Mesenchymal stem cell (in vitro differentiated cells and primary cell): ENCODE results near the gene AUTS2.
A peak's percentile ranks its signal among the peaks of the same experiment; 100 is the strongest.

Source experiments
- DNase-seq: peaks from one replicate; pipeline ENCODE4 v3.0.0-alpha.2; 2013
- H2AFZ ChIP-seq: one replicate; pipeline ENCODE4 v1.6.1; 2013; ENCODE audit warnings: low read depth, mild to moderate bottlenecking, control low read depth, inconsistent platforms, low read length, moderate library complexity
- H2AK5ac ChIP-seq: 2 replicates; pipeline ENCODE4 v1.6.1; 2013; ENCODE audit warnings: low read length, moderate library complexity, mild to moderate bottlenecking, inconsistent platforms; ENCODE audit not compliant: severe bottlenecking
- H2BK120ac ChIP-seq: one replicate; pipeline ENCODE4 v1.6.1; 2013; ENCODE audit warnings: low read depth, mild to moderate bottlenecking, inconsistent platforms, low read length, moderate library complexity
- H2BK12ac ChIP-seq, 2 experiments: one replicate each; pipeline ENCODE4 v1.6.1; 2013; ENCODE audit warnings: inconsistent platforms in 2 of 2, low read length in 2 of 2, mild to moderate bottlenecking in 2 of 2, moderate library complexity in 2 of 2, control low read depth in 1 of 2
- H2BK15ac ChIP-seq: one replicate; pipeline ENCODE4 v1.6.1; 2013; ENCODE audit warnings: mild to moderate bottlenecking, low read depth, inconsistent platforms; ENCODE audit not compliant: poor library complexity, severe bottlenecking
- H2BK5ac ChIP-seq: 2 replicates; pipeline ENCODE4 v1.6.1; 2013; ENCODE audit warnings: low read depth, mild to moderate bottlenecking, low read length, control low read depth, inconsistent platforms; ENCODE audit not compliant: poor library complexity, severe bottlenecking
- H3K14ac ChIP-seq, 2 experiments: one replicate each; pipeline ENCODE4 v1.6.1; 2013; ENCODE audit warnings: inconsistent platforms in 2 of 2, low read length in 2 of 2, control low read depth in 1 of 2, mild to moderate bottlenecking in 1 of 2, moderate library complexity in 1 of 2
- H3K18ac ChIP-seq, 2 experiments: one replicate each; pipeline ENCODE4 v1.6.1; 2013; ENCODE audit warnings: inconsistent platforms in 2 of 2, low read length in 2 of 2, control low read depth in 1 of 2, low read depth in 1 of 2, mild to moderate bottlenecking in 1 of 2
- H3K23ac ChIP-seq, 2 experiments: one replicate each; pipeline ENCODE4 v1.6.1; 2013; ENCODE audit warnings: inconsistent platforms in 2 of 2, low read length in 2 of 2, mild to moderate bottlenecking in 2 of 2, moderate library complexity in 2 of 2, control low read depth in 1 of 2
- H3K27ac ChIP-seq: 2 replicates; pipeline ENCODE4 v1.5.1; 2013; ENCODE audit warnings: mild to moderate bottlenecking, moderate library complexity, low read length, control low read depth, inconsistent platforms; ENCODE audit not compliant: poor library complexity, severe bottlenecking
- H3K27me3 ChIP-seq, 2 experiments: 2 replicates each; pipeline versions ENCODE4 v1.6.1 to v1.7.0; 2013; ENCODE audit warnings: low read length in 2 of 2, mild to moderate bottlenecking in 2 of 2, moderate library complexity in 2 of 2, control low read depth in 1 of 2, inconsistent platforms in 1 of 2; ENCODE audit not compliant: control insufficient read depth in 1 of 2, insufficient read depth in 1 of 2
- H3K36me3 ChIP-seq, 2 experiments: 2 replicates each; pipeline versions ENCODE4 v1.6.1 to v1.7.0; 2013; ENCODE audit warnings: low read length in 2 of 2, control low read depth in 1 of 2, inconsistent platforms in 1 of 2, low read depth in 1 of 2, mild to moderate bottlenecking in 1 of 2; ENCODE audit not compliant: insufficient read depth in 2 of 2, control insufficient read depth in 1 of 2
- H3K4ac ChIP-seq, 2 experiments: one replicate each; pipeline ENCODE4 v1.6.1; 2013; ENCODE audit warnings: inconsistent platforms in 2 of 2, low read length in 2 of 2, mild to moderate bottlenecking in 2 of 2, moderate library complexity in 2 of 2, control low read depth in 1 of 2, low read depth in 1 of 2
- H3K4me1 ChIP-seq: 2 replicates; pipeline ENCODE4 v1.6.1; 2013; ENCODE audit warnings: low read depth, low read length, control low read depth; ENCODE audit not compliant: control insufficient read depth, insufficient read depth
- H3K4me2 ChIP-seq: 2 replicates; pipeline ENCODE4 v1.6.1; 2013; ENCODE audit warnings: low read length, mild to moderate bottlenecking, inconsistent platforms; ENCODE audit not compliant: poor library complexity, severe bottlenecking
- H3K4me3 ChIP-seq, 2 experiments: 2 replicates each; pipeline versions ENCODE4 v1.5.1 to v1.7.0; 2013; ENCODE audit warnings: low read length in 2 of 2, mild to moderate bottlenecking in 2 of 2, control low read depth in 1 of 2, low read depth in 1 of 2; ENCODE audit not compliant: insufficient read depth in 1 of 2
- H3K79me1 ChIP-seq: replicated peaks from 2 replicates; pipeline ENCODE4 v1.6.1; 2013; ENCODE audit warnings: mild to moderate bottlenecking, control low read depth, low read length, inconsistent platforms; ENCODE audit not compliant: poor library complexity, severe bottlenecking
- H3K9ac ChIP-seq: 2 replicates; pipeline ENCODE4 v1.7.0; 2013; ENCODE audit warnings: mild to moderate bottlenecking, low read length, moderate library complexity
- H3K9me3 ChIP-seq: 2 replicates; pipeline ENCODE4 v1.7.0; 2013; ENCODE audit warnings: mild to moderate bottlenecking, low read length; ENCODE audit not compliant: control insufficient read depth
- H4K8ac ChIP-seq: one replicate; pipeline ENCODE4 v1.6.1; 2013; ENCODE audit warnings: inconsistent platforms, mild to moderate bottlenecking, low read length, moderate library complexity
- H4K91ac ChIP-seq: one replicate; pipeline ENCODE4 v1.6.1; 2013; ENCODE audit warnings: mild to moderate bottlenecking, low read length, inconsistent platforms
- WGBS: methylation state at CpG from one replicate; pipeline ENCODE4 v1.1.7; 2013; ENCODE audit warnings: mixed read lengths; 5-methylcytosine and 5-hydroxymethylcytosine counted together

AUTS2 gene

DNA sequence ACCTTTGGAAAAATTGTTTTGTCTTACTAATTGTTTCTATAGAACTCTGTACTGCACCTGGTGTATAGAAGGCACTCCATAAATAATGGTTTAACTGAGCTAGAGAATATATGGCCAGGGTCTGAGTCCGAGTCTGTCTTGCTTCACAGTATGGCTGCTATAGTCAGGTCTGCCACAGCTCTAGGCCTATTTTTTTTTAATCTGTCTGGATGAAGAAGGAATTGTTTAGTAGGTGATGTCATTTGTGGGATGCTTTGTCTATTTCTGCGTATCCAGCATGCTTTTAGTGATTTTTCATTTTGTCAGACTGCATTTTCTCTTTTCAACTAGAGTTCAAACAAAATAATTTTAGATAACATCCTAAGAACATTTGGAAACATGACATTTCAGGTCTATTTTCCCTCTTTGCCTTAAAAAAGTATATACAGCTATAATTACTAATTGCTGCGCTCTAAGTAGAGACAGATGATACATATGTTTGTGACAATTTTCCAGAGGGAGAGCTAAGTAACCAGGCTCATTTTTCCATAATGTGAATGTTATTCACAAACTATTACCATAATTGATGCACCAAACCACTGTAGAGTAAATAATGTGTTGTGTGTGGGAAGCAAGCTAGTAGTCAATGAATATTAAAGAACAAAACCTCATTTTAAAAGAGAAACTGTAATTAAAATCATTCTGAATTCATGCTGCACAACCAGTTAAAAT, 361.7 kb downstream of the AUTS2 start:
- Histone ChIP-seq H3K18ac (no peak overlapping the region), H3K27ac (no peak overlapping the region), H3K9me3 (no peaks in the 10 kb centered on the region), H2BK15ac (no peak overlapping the region), H2BK120ac (no peak overlapping the region), H2BK5ac (no peak overlapping the region), H3K4ac (no peak overlapping the region), H3K36me3 (no peaks in the 10 kb centered on the region), H3K27me3 (no peaks in the 10 kb centered on the region), H2AFZ (no peak overlapping the region), H3K79me1 (peaks cover 13% of the 10 kb centered on the region), H2BK12ac (no peak overlapping the region), H3K9ac (no peak overlapping the region), H4K8ac (no peak overlapping the region), H2AK5ac (no peak overlapping the region), H3K4me1 (no peaks in the 10 kb centered on the region), H3K4me2 (no peak overlapping the region), H3K23ac (no peak overlapping the region), H3K4me3 (no peak overlapping the region), H4K91ac (no peak overlapping the region), H3K14ac (no peak overlapping the region)
- no peak for DNase-seq
- WGBS: 97% methylated on average over 1 of the region's 3 CpGs

DNA sequence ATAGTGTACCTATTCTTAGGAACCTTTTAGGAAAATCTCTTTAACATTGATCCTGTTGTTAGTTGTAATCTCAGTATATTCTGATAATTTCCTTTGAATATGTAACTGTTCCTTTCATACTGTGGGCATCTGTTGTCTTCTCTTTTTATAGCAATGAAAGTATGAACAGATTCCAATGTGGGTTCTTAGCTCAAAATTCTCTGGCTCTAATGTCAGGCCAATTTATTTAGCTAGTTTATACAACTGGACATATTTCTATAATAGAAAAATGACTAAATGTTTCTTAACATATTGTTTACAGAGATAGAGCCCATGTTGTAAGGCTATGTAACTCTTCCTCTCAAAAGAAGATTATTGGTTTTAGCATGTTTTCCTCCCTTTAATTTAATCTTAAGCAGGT, 363.2 kb downstream of the AUTS2 start:
- no peak for DNase-seq
- H3K23ac ChIP-seq: no peak overlapping the region
- no peak overlapping the region for H2BK12ac ChIP-seq
- H3K9ac ChIP-seq: no peak overlapping the region
- H3K27ac ChIP-seq: no peak overlapping the region
- no peaks in the 10 kb centered on the region for H3K36me3 ChIP-seq
- no peaks in the 10 kb centered on the region for H3K9me3 ChIP-seq
- no peaks in the 10 kb centered on the region for H3K4me1 ChIP-seq
- no peak overlapping the region for H3K14ac ChIP-seq
- no peak overlapping the region for H2AK5ac ChIP-seq
- H2BK5ac ChIP-seq: no peak overlapping the region
- no peak overlapping the region for H2BK15ac ChIP-seq
- H3K18ac ChIP-seq: no peak overlapping the region
- H2AFZ ChIP-seq: no peak overlapping the region
- no peaks in the 10 kb centered on the region for H3K27me3 ChIP-seq
- no peak overlapping the region for H3K4me3 ChIP-seq
- H3K4me2 ChIP-seq: no peak overlapping the region
- H2BK120ac ChIP-seq: no peak overlapping the region
- peaks cover 9% of the 10 kb centered on the region for H3K79me1 ChIP-seq
- no peak overlapping the region for H3K4ac ChIP-seq
- H4K8ac ChIP-seq: no peak overlapping the region
- no peak overlapping the region for H4K91ac ChIP-seq

DNA sequence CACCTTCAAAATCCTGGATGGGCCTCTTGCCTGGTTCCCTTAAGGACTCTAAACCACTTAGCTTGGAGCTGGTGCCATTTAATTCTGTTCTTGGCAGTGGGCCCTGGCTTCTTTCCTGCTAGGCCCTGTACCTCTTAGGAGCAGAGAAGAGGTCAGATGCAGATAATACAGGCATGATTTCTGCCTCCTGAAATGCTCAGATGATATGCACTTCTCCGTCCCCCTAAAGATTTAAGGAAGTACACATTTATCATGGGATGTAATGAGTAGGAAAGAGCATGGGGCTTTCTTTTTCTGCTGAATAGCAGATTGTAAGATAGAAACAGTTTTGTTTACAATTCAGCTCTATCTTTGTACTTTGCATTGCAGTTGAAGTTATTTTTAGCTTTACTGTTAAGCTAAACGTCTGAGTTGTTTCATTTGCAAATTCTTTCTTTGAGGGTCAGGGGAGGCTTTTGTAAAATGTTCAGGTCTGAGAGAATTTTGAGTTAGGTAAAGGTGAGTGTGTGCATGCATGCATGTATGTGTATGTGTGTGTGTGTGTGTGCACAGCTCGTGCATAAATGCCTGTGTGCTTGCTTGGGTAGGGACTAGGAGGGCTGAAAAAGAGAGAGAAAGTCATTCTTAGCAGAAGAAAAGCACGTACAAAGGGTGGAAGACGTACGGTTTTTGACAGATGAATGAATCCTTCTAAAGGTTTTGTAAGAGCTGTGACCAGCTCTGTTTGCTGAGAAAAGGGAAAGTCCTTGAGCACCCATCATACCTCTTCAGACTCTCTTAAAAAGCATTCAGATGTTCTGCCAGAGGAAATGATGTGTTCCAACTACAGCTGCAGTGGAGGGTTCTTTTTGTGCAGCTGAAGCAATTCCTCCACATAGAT, 364.2 kb downstream of the AUTS2 start:
- Histone ChIP-seq H3K79me1 (peaks cover 9% of the 10 kb centered on the region), H3K4me3 (no peak overlapping the region), H4K91ac (no peak overlapping the region), H3K27me3 (no peaks in the 10 kb centered on the region), H2BK12ac (no peak overlapping the region), H3K4ac (no peak overlapping the region), H3K4me2 (no peak overlapping the region), H3K14ac (no peak overlapping the region), H3K9me3 (no peaks in the 10 kb centered on the region), H2BK5ac (no peak overlapping the region), H2BK15ac (no peak overlapping the region), H3K36me3 (no peaks in the 10 kb centered on the region), H3K23ac (no peak overlapping the region), H2BK120ac (no peak overlapping the region), H3K27ac (no peak overlapping the region), H3K18ac (no peak overlapping the region), H4K8ac (no peak overlapping the region), H2AFZ (no peak overlapping the region), H3K4me1 (peaks cover 3% of the 10 kb centered on the region), H3K9ac (no peak overlapping the region), H2AK5ac (no peak overlapping the region)
- peak; percentile 21 for DNase-seq
- 9% methylated on average over 5 of the region's 6 CpGs for WGBS

DNA sequence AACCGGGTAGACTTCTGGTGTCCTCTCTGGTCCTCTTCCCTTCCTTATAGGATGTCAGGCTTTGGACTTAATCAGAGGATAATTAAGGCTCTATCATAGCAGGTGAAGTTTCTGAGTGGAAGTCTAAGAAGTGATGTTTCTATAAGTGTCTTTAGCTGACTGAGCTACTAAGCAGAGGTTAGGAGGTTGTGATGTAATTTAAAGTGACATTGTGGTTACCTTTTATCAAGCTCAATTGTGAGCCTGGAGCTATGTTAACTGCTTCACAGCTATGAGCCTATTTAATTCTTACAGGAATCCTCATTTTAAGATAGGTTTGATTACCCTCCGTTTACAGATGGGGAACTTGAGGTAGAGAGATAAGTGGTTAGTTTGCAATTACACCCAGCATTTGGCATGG, 365.1 kb downstream of the AUTS2 start:
- Histone ChIP-seq H4K91ac (no peak overlapping the region), H2BK12ac (no peak overlapping the region), H3K27me3 (no peaks in the 10 kb centered on the region), H2BK5ac (no peak overlapping the region), H3K36me3 (no peaks in the 10 kb centered on the region), H2AFZ (no peak overlapping the region), H3K79me1 (peaks cover 7% of the 10 kb centered on the region), H4K8ac (no peak overlapping the region), H3K9me3 (no peaks in the 10 kb centered on the region), H3K18ac (no peak overlapping the region), H2AK5ac (no peak overlapping the region), H3K14ac (no peak overlapping the region), H3K4me2 (no peak overlapping the region), H2BK15ac (no peak overlapping the region), H3K9ac (no peak overlapping the region), H2BK120ac (no peak overlapping the region), H3K23ac (no peak overlapping the region), H3K4me3 (no peak overlapping the region), H3K4ac (no peak overlapping the region), H3K27ac (no peak overlapping the region), H3K4me1 (peaks cover 3% of the 10 kb centered on the region)
- DNase-seq: no peak
- 60% methylated on average over 1 of the region's 2 CpGs for WGBS
